Pancreas (tissue), 10 donors: ENCODE measurements around the gene RABGAP1L. TPM values are rescaled to one million over a fixed set of nuclear protein-coding genes. Genes with fewer than 3 reads are reported as not detected.

Source experiments
- ATAC-seq, 4 donors: fragments of 200-7000 bp; cut with Tn5 transposase; one replicate each; pipeline versions ENCODE4 v1.8.0 to v1.9.1; 2020; ENCODE audit warnings: mild to moderate bottlenecking in 4 of 4, moderate library complexity in 4 of 4
- DNase-seq, 6 donors: peaks; one replicate each; pipeline ENCODE4 v3.0.0-alpha.2; 2020
- FAIRE-seq: peaks from 2 replicates; lab custom pipeline; 2012; peaks lifted over from hg19 to GRCh38; lab: Jason Lieb, UNC
- H3K27ac ChIP-seq, 4 donors: fragments of 200-600 bp; sonication (generic); 1 replicate in 3 of 4; 2 replicates in 1 of 4; pipeline versions ENCODE4 v1.5.0 to v1.8.0; 2020
- H3K27me3 ChIP-seq, 4 donors: fragments of 200-600 bp; one replicate each; pipeline ENCODE4 v1.8.0; 2021
- H3K36me3 ChIP-seq, 3 donors: fragments of 200-600 bp; sonication (generic) in 1 of 3; one replicate each; pipeline versions ENCODE4 v1.5.0 to v1.8.0; 2020 to 2021
- H3K4me1 ChIP-seq, 3 donors: fragments of 200-600 bp; one replicate each; pipeline ENCODE4 v1.8.0; 2021
- H3K4me3 ChIP-seq, 4 donors: fragments of 200-600 bp; sonication (generic) in 2 of 4; one replicate each; pipeline versions ENCODE4 v1.5.0 to v1.8.0; 2020 to 2021
- H3K9me3 ChIP-seq, 4 donors: fragments of 200-600 bp; one replicate each; pipeline ENCODE4 v1.8.0; 2021
- WGBS, 2 donors: extraction: QIAGEN DNeasy Blood & Tissue Kit; methylation state at CpG; one replicate each; pipeline ENCODE4 v1.1.7; 2013; 5-methylcytosine and 5-hydroxymethylcytosine counted together
- intact Hi-C, 3 donors: fragments of 100-400 bp; cut with DNase I; formaldehyde crosslinking; loops; one replicate each; pipeline versions ENCODE4 v1.11.1 to v1.14.2; 2022
- polyA plus RNA-seq, 2 donors: library from polyadenylated mRNA; stranded (reverse); fragments of 200-250 nt; gene quantifications; one replicate each; pipeline ENCODE4 v1.2.3, GENCODE V29; 2013
- total RNA-seq, 6 donors: library from RNA; stranded (reverse); fragmentation: NEBNext Ultra II Directional in 4 of 6; extraction: Animal tissue kit (Norgen Biotek cat#: 25700) in 4 of 6; gene quantifications; one replicate each; pipeline versions ENCODE4 v1.2.1 to v1.2.4, GENCODE V29; 2021 to 2023
- TF ChIP-seq, protein P1 (sequence below), 4 donors: fragments of 200-600 bp; sonication (generic) in 3 of 4; IDR thresholded peaks; one replicate each; pipeline versions ENCODE4 v1.5.0 to v1.8.0; 2021; ENCODE audit warnings: antibody characterized with exemption in 4 of 4
- donor health status: healthy with polysubstance abuse.
- donor health status: DM: no; HTN: no; CAD: no; lungs with moderate emphysema.
- donor health status: DM: no; HTN: no; CAD: no.
- donor health status: control.
- donor health status: control.
- donor health status: Bipolar disorder and iron deficiency.
- donor health status: DM: yes; HTN: yes; CAD: no.
- donor health status: DM: no; HTN: no; CAD: no.
- donor health status: DM: no; HTN: no; CAD: no.
- donor health status: DM: yes; HTN: yes; CAD: no.

RABGAP1L gene
- total and polyA plus RNA-seq, 8 donors = 13.9 to 64.8 (median 36.1) TPM

DNA sequence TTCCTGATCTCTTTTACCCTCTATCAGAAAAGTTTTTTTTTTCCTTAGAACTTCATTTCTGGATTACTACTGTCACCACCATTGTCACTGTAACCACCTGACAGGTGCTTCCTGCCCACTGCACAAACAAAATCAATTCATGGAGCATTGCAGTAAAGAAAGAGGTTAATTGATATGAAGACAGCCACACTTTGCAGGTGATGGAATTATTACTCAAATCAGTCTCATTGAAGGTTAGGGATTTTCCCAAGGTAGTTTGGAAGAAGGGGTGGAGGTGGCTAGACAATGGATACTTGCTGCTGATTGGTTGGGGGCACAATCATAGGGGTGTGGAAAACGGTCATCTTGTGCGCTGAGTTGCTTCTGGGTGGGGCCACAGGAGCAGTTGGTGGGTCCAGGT, 609.6 kb downstream of the RABGAP1L start:
- no peaks in the 10 kb centered on the region for H3K36me3 ChIP-seq
- H3K27me3 ChIP-seq = no peaks in the 10 kb centered on the region
- no peak overlapping the region for H3K27ac ChIP-seq
- no peaks in the 10 kb centered on the region for H3K9me3 ChIP-seq
- intact Hi-C loops = loop anchor here in 1 of 3 donors (10.0 kb wide), 1 partner anchor 216 kb away; no protein-coding TSS in a partner anchor
- FAIRE-seq (no peak), DNase-seq (no peak), ATAC-seq (no peak)
- TF ChIP-seq, protein P1, sequence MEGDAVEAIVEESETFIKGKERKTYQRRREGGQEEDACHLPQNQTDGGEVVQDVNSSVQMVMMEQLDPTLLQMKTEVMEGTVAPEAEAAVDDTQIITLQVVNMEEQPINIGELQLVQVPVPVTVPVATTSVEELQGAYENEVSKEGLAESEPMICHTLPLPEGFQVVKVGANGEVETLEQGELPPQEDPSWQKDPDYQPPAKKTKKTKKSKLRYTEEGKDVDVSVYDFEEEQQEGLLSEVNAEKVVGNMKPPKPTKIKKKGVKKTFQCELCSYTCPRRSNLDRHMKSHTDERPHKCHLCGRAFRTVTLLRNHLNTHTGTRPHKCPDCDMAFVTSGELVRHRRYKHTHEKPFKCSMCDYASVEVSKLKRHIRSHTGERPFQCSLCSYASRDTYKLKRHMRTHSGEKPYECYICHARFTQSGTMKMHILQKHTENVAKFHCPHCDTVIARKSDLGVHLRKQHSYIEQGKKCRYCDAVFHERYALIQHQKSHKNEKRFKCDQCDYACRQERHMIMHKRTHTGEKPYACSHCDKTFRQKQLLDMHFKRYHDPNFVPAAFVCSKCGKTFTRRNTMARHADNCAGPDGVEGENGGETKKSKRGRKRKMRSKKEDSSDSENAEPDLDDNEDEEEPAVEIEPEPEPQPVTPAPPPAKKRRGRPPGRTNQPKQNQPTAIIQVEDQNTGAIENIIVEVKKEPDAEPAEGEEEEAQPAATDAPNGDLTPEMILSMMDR (IDR thresholded peaks at IDR 0.05) = no peak
- no peak overlapping the region for H3K4me3 ChIP-seq
- WGBS, 2 donors = 71 to 75% methylated on average over 2 of the region's 2 CpGs
- peaks cover 0 to 3% (median 0%) of the 10 kb centered on the region in 3 donors for H3K4me1 ChIP-seq

DNA sequence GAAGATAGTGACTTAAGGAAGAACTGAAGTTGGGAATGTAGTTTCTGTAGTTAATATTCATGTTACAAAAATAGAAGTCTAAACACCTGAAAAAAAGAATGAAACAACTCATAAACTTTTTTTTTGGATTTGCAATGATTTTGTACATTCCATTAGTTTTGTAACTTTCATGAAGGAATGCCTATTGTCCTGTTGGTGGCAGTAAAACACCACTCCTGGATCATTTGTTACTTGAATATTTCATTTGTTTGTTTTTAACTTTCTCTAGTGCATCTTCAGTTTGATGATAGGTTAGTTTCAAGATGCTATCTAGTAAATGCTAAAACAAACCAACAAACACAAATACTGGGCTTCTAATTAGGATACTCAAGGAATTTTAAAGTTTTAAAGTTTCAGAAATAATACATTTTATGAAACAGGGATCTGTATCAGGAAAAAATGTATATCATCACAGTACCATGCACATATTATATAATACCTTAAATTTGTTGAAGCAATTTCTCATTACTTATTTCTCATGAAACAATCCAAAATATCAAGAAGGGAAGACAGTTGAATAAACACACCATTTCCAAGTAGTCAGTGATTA, 610.7 kb downstream of the RABGAP1L start:
- no peak for DNase-seq
- Histone ChIP-seq H3K27me3 (no peaks in the 10 kb centered on the region), H3K27ac (no peak overlapping the region), H3K36me3 (no peaks in the 10 kb centered on the region), H3K4me3 (no peak overlapping the region), H3K4me1 (peaks cover 0 to 3% (median 0%) of the 10 kb centered on the region in 3 donors), H3K9me3 (no peaks in the 10 kb centered on the region)
- TF ChIP-seq, protein P1 (IDR thresholded peaks at IDR 0.05) = peak; percentile 36 to 63 (median 58)
- intact Hi-C loops = loop anchor here in 1 of 3 donors (10.0 kb wide), 1 partner anchor 215 kb away; no protein-coding TSS in a partner anchor
- peak; percentile 69 for FAIRE-seq
- peak in 3 of 4 donors; percentile 74 to 83 (median 76) for ATAC-seq

DNA sequence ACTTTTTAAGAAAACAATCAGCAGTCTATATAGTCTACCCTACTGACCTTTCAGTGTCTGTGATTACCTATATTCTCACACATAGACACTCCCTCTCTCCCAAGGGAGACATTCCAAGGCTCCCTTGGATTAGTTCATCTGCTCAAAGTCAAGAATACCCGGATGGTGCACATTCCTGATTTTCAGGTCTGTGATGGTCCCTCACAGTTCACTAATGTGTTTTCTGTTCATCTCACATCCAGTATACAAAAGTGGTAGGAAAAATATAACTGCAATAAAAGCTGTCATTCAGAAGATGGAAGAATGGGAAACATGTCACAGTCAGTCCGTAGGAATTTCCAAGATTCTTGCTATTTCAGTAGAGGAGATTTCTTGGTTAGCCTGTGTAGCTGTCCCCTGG, 616.3 kb downstream of the RABGAP1L start:
- no peaks in the 10 kb centered on the region for H3K9me3 ChIP-seq
- FAIRE-seq = no peak
- ATAC-seq = no peak
- H3K4me1 ChIP-seq = no peaks in the 10 kb centered on the region
- TF ChIP-seq, protein P1 (IDR thresholded peaks at IDR 0.05) = no peak
- intact Hi-C loops = no loop called here
- no peaks in the 10 kb centered on the region for H3K36me3 ChIP-seq
- WGBS, 2 donors = 88 to 92% methylated on average over 2 of the region's 2 CpGs
- H3K27ac ChIP-seq = no peak overlapping the region
- H3K27me3 ChIP-seq = no peaks in the 10 kb centered on the region
- H3K4me3 ChIP-seq = no peak overlapping the region
- no peak for DNase-seq

DNA sequence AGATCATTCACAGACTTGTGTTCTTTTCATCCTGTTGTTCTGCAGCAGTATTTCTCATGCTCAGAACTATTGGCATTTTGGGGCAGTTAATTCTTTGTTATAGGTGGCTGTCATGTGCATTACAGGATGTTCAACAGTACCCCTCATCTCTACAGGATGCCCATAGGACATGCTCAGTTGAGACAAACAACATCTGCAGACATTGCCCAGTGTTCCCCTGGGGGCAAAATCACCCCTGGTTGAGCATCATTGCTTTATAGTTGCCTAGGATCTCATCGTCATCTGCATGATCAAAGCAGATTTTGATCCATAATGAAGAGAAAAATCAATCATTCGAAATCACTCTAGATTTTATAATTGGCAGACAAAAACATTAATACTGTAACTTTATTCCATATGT, 617.9 kb downstream of the RABGAP1L start:
- Histone ChIP-seq H3K27me3 (no peaks in the 10 kb centered on the region), H3K36me3 (no peaks in the 10 kb centered on the region), H3K9me3 (no peaks in the 10 kb centered on the region), H3K27ac (no peak overlapping the region), H3K4me1 (no peaks in the 10 kb centered on the region), H3K4me3 (no peak overlapping the region)
- DNase-seq (no peak), ATAC-seq (no peak), FAIRE-seq (no peak)
- 95 to 98% methylated on average over 2 of the region's 2 CpGs for WGBS, 2 donors
- intact Hi-C loops = no loop called here
- TF ChIP-seq, protein P1 (IDR thresholded peaks at IDR 0.05) = no peak

DNA sequence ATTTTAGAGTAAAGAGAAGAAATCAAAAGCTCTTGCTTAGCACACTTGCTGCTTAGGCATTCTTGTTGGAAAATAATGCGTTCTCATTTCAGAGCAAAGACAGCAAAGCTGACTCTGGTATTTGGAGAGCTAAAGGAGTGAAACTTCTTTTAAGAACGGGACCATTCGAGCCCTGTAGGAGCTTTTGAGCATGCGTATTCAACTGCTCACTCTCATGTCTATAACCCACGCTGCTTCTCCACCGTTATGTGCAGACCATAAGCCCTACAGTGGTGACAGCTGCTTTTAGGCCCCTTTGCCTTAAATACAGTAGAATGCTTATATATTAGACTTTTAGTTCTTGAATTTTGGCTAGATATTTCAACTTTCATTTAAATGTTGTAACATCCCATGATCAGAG, 626.2 kb downstream of the RABGAP1L start:
- no peak overlapping the region for H3K27ac ChIP-seq
- DNase-seq (no peak), ATAC-seq (no peak), FAIRE-seq (no peak)
- no peaks in the 10 kb centered on the region for H3K9me3 ChIP-seq
- no peaks in the 10 kb centered on the region for H3K27me3 ChIP-seq
- 92 to 94% methylated on average over 6 of the region's 6 CpGs for WGBS, 2 donors
- H3K4me1 ChIP-seq = no peaks in the 10 kb centered on the region
- intact Hi-C loops = no loop called here
- no peak overlapping the region for H3K4me3 ChIP-seq
- TF ChIP-seq, protein P1 (IDR thresholded peaks at IDR 0.05) = no peak
- H3K36me3 ChIP-seq = no peaks in the 10 kb centered on the region
